Smooth muscle cell of the brain vasculature (primary cell): ENCODE measurements around the gene ZNF670.

Experiments used
- DNase-seq: peaks from one replicate; pipeline ENCODE4 v3.0.0-alpha.2; 2012; ENCODE audit warnings: low read depth, low spot score

Gene ZNF670

DNA sequence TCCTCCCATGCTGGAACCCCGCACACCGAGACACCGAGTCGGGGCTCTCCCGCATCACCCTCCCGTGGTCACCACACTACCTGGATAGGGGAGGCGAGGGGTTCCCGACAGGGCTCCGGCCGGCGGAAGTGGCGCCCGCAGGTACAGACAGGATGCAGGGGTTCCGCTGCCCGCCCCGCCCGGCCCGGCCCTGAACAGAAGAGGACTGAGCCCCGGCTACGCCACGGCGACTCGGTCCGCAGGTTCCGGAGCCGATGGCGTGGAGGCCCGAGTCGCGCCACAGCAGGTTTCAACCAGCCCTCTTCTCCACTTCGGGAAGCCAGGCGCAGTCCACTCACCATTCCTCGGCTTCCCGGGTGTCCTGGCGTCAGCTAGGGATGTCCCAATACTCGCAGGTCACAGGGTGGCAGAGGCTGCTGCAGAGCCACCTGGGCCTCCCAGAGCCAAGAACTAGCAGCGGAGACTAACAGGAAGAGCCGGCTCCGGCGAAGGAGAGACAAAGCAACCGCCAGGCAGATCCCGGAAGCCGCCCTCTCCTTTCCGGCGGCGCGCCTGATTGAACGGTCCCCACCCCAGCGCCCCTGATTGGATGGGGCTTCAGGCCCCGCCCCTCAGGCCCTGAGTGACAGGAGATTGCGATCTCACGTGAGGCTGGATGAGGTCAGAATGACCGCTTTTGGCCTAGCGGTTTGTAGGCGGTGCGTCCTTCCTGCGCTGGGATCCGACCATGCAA is 25.4 kb upstream of the ZNF670 start, which contains the start of gene ZNF669:
TSS of gene ZNF669 (minus strand) at position 498 of the 733 bp plus-strand sequence. CDS start at position 341, 157 bp downstream.
- DNase-seq: peak; percentile 91

DNA sequence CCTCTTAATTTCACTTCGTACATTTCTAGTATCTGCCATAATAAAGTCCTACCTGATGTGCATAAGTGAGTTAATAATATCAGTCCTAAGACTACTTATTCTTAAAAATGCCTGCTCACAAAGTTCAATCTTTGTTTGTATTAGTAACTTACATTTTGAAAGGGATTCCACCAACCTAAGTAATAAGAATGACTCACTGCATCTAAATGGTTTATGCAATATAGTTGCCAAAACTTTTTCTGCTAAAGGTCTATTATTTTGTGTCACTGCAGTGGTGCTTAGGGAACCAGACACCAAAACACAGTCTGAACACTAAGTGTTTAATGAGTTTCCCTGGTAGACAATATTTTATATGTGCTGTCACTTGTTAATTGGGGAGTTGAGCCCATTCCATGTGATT is 23.8 kb upstream of the ZNF670 start:
- no peak for DNase-seq

GRCh38 chr1:247100676-247101279 is 22.2 kb upstream of the ZNF670 start:
- no peak for DNase-seq

DNA sequence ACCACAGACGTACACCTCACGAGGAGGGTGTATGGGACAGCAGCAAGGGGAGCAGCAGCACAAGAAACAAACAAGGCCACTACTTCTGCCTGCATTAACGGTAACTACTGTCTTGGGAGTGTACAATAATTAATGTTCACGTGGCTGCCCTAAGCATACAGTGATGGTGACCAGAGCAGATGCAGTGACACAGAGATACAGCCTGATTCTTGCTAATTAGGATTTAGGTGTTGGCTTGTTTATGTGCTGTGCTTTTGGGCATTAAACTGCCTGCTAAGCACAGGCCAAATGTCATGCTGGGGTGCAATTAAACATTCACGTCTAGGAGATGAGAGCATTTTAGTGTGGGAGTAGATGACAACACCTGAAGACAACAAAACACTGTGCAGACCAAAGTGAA is 18.3 kb upstream of the ZNF670 start:
- DNase-seq: no peak

DNA sequence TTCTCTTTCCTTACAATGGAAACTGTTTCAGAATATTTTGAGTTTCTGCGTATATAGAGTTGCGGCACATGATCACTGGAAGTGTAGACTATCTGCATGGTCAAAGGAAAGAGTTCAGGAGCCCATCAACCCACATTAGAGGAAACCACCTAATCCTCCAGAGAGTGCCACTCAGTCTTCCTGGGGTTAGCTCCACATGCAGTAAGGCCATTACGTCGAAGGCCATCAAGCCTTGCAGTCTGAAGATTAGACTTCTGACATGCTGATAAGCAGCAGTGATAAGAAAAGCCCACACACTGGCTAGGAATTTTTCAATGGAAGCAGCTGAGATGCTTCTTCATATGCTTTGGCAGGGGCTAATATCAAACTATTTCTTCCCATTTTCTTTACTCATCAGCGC is 17.9 kb upstream of the ZNF670 start:
- DNase-seq: no peak

- DNase-seq: no peak
Observed at GRCh38 chr1:247096112-247096511, 17.5 kb upstream of the ZNF670 start.

DNA sequence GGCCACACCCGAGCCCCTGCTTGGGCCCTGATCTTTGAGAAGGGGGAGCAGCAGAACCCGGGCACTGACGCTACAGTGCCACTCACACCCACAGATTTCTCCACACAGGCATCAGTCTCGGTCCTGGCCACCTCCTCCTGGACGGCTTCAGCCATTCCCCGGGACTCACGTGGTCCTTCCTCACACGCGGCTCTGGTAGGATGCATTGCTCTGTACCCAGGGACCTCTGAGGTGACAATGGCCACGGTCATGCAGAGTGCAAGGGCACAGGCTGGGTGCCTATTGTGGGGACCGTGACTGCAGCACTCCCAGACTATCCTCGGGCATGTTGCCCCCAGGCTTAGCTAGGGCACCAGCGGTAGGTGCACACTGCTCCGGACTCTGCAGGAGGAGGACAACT is 11.8 kb upstream of the ZNF670 start:
- DNase-seq: no peak

GRCh38 chr1:247089616-247090375 is 11.2 kb upstream of the ZNF670 start:
- no peak for DNase-seq

GRCh38 chr1:247088967-247089366 is 10.4 kb upstream of the ZNF670 start:
- DNase-seq: no peak

DNA sequence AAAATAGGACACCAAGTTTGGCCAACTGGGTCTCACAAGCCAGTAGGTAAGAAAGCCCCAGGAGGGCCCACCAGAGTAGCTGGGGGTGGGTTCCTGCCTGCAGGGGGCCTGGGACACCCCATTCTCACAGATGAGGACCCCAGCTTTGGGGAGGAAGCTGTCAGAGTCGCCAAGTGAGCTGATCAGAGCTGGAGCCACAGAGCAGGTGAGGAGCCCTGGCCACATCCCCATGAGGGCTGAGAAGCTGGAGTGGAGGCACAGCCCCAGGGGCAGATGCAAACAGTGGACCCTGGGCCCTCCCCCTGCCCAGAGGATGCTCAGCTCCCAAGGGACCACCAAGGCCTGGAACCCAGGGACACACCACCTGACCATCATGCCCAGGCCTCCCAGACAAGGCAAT is 8.6 kb upstream of the ZNF670 start:
- DNase-seq: no peak

DNA sequence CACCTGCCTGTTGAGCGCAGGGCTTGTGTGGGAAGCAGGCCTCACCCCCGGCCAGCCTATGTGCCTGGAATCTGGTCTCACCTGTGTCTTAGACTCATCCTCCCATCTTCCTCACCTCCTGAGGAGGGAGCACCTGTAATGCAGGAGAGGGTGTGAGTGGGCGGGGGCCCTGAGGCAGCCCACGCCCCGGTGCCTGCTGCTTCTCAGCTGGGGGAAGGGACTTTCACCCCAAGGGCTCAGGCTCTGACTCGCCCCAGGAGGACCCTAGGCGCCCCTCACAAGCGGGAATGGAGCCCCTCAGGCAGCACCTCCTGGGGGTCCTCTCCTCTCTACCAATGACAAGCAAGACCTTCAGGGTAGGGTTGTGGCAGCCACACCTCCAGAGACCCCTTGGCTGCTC is 6.7 kb upstream of the ZNF670 start:
- DNase-seq: no peak

GRCh38 chr1:247084771-247085170 is 6.2 kb upstream of the ZNF670 start:
- no peak for DNase-seq

DNA sequence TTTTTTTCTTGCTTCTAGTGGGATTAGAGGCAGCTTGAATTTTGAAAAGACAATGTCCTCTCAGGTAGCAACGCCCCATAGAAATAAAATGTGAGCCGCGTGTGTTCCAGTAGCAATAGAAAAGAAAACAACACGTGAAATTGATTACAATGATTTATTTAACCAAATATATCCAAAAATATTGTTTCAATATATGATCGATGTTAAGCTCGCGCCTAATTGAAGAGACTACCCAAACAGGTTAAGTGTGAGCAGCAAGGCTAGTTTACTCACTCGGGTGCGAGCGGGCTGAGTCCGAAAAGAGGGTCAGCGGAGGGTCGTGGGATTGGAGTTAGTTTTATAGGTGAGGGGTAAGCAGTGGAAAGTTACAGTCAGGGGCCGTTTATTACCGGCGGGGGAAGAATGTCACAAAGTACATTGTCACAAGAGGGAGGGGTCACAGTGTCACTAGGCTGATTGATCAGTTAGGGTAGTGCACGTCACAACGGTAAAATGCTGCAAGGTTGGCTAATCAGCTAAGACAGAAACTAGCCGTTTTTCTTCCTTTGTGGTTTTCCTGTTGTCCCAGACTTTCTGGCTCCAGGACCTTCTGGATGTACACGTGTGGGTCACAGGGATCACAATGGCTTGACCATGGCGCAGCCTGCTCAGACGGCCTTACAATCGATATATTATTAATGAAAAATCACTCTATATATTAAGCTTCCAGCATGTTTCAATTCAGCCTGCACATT is 697 bp upstream of the ZNF670 start:
- no peak for DNase-seq

GRCh38 chr1:247077876-247078257 is 744 bp downstream of the ZNF670 start:
- DNase-seq: no peak

DNA sequence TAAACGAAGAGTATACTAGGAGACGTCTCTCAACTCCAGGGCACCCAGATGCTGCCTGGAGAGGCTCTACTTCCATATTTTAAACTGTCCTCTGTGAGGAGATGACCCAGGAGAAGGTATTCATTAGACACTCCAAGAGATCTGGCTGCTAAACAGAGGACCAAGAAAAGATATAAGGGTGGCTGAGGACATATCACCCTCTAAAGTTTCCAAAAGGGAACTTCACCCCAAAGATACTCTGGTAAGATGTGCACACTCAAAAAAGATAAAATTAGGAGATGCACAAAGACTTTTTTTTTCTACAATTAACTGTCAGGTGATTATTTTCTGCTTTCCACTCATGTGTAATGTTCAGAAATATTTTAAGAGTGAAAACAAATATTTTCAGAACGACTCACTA is 1.4 kb downstream of the ZNF670 start:
- no peak for DNase-seq

DNA sequence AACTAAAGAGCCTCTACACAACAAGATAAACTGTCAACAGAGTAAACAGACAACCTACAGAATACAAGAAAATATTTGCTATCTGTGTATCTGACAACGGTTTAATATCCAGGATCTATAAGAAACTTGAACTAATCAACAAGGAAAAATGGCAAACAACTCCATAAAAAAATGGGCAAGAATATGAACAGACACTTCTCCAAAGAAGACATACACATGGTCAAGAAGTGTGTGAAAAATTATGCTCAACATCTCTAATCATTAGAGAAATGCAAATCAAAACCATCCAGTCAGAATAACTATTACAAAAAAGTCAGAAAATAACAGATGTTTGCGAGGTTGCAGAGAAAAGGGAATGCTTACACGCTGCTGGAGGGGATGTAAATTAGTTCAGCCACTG is 8.0 kb downstream of the ZNF670 start:
- DNase-seq: no peak

- no peak for DNase-seq
Observed at GRCh38 chr1:247064304-247064703, 14.3 kb downstream of the ZNF670 start.

GRCh38 chr1:247060771-247061170 is 17.8 kb downstream of the ZNF670 start:
- DNase-seq: no peak

DNA sequence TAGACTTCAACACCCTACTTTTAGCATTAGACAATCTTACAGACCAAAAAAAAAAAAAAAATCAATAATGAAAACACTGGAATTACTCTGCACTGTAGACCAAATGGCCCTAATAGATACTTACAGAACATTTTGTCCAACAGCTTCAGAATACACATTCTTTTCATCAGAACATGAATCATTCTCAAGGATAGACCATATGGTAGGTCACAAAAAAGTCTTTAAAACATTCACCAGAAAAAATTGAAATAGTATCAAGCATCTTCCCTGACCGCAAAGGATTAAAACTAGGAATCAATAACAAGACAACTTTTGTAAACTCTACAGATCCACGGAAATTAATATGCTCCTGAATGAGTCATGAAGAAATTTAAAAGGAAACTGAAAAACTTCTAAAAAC is 22.5 kb downstream of the ZNF670 start:
- DNase-seq: no peak

DNA sequence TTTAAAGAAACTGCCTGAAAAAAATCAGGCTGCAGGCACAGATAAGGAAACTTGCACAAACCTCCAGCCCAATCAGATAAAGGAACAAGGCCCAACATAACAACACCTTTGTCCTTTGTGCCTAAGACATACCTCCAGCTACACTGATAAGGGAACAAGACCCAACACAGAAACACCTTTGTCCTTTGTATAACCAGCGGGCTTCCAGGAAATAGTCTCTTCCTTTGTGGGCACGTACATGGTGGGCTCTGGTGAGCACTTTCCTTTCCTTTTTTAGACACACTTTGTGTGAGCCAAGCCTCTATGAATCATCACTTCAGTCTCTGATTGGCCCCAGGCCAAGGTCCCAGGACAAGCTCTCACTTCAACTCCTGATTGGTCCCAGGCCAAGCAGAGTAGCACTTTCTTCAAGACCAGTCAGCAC is 23.6 kb downstream of the ZNF670 start:
- no peak for DNase-seq

- no peak for DNase-seq
Observed at GRCh38 chr1:247047702-247048101, 30.9 kb downstream of the ZNF670 start.

- no peak for DNase-seq
Observed at GRCh38 chr1:247047260-247047659, 31.4 kb downstream of the ZNF670 start.
